NCI-H524 (cell line): ENCODE results near the gene FLT1.
A peak's percentile ranks its signal among the peaks of the same experiment; 100 is the strongest.

Experiments used
- DNase-seq, 2 experiments: peaks; one replicate each; lab custom pipeline; 2025; lab: John Stamatoyannopoulos, UW

Gene FLT1

GRCh38 chr13:28387740-28388501, 107.0 kb downstream of the FLT1 start:
- no peak for DNase-seq

GRCh38 chr13:28385362-28385761, 109.6 kb downstream of the FLT1 start:
- DNase-seq, result no peak

GRCh38 chr13:28384789-28385188, 110.1 kb downstream of the FLT1 start:
- no peak for DNase-seq

GRCh38 chr13:28380319-28380718, 114.6 kb downstream of the FLT1 start:
- no peak for DNase-seq

GRCh38 chr13:28379371-28380083, 115.4 kb downstream of the FLT1 start:
- no peak for DNase-seq

- DNase-seq, result peak in 1 of 2 experiments; percentile 35
Observed at GRCh38 chr13:28376604-28377003, 118.3 kb downstream of the FLT1 start.

- DNase-seq, result peak; percentile 74 to 91
Observed at GRCh38 chr13:28375250-28375930, 119.5 kb downstream of the FLT1 start.

GRCh38 chr13:28373810-28374209, 121.1 kb downstream of the FLT1 start:
- DNase-seq, result no peak

GRCh38 chr13:28370448-28370847, 124.5 kb downstream of the FLT1 start:
- DNase-seq, result no peak

- no peak for DNase-seq
Observed at GRCh38 chr13:28358708-28359107, 136.2 kb downstream of the FLT1 start.

- no peak for DNase-seq
Observed at GRCh38 chr13:28357911-28358433, 137.0 kb downstream of the FLT1 start.

GRCh38 chr13:28357247-28357825, 137.6 kb downstream of the FLT1 start:
- DNase-seq, result no peak

GRCh38 chr13:28356561-28357021, 138.3 kb downstream of the FLT1 start:
- no peak for DNase-seq

- DNase-seq, result no peak
Observed at GRCh38 chr13:28355822-28356371, 139.0 kb downstream of the FLT1 start.

GRCh38 chr13:28355046-28355821, 139.7 kb downstream of the FLT1 start:
- DNase-seq, result peak in 1 of 2 experiments; percentile 15

GRCh38 chr13:28353679-28354078, 141.2 kb downstream of the FLT1 start:
- DNase-seq, result no peak

GRCh38 chr13:28349907-28350654, 144.8 kb downstream of the FLT1 start:
- DNase-seq, result no peak

- DNase-seq, result no peak
Observed at GRCh38 chr13:28349371-28349770, 145.6 kb downstream of the FLT1 start.

GRCh38 chr13:28347456-28348371, 147.2 kb downstream of the FLT1 start:
- DNase-seq, result no peak
